ENCODE data around the gene ALG1L2.
"Not testable (repeated sequence)": the region's sequence is repeated elsewhere in the genome, so short reads cannot be mapped to it uniquely, and the experiment has no call there.

Gene ALG1L2

DNA sequence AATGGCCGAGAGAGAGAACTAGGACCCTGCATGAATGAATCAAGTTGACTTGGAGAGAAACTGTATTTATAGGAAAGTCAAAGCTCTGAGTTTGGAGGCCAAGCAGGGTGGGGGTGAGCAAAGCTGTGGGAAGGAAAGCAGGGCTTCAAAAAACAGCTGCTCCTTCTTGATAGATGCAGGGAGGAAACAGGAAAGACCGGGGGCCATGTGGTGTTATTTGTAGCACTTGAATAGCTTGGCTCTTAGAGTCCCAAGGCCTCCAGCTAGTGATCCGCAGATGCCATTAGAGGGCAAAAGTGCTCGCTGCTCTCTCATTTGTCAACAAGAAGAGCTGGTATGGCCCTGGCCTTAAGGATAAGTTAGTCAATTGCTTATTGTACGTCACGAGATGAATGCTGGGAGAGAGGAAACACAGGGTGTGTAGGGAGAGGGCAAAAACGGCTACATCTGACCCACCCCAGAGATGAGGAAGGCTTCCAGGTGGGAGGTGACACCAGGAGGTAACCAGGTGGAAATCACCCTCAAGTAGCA lies at the start of gene ALG1L2:
Gene ALG1L2, plus strand, starts transcription at position 481 of the 531 bp plus-strand sequence. CDS start 186 bp downstream, outside the sequence.
- no peak for FAIRE-seq

DNA sequence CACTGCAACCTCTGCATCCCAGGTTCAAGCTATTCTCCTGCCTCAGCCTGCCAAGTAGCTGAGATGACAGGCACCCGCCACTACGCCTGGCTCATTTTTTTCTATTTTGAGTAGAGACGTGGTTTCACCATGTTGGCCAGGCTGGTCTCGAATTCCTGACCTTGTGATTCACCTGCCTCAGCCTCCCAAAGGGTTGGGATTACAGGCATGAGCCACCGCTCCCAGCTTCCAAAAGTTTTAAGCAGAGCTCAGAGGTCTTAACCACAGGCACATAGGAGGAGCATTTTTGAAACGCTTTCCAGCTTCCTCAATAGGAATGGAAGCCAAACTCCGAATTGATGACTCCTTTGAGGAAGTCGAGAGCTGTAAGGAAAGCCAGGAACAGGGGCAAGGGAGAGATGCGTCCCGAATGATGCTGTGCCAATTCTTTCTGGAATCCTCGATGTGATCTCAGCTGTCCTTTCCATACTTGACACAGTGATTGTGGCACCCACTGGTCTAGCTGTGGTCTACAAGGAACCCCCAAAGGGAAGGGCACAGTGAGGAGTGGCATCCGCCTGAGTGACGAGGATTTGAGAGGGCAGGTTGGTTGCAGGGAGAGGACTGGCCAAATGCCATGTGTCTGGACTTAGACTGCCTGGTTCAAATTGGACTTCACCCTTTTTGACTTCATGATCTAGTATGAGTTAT lies 44.4 kb upstream of the ALG1L2 start:
- not testable (repeated sequence) for DNase-seq (ENCODE audit: insufficient read length, low spot score); FAIRE-seq

More for the DNA sequence above, at the start of gene ALG1L2:
- DNase-seq (ENCODE audit: insufficient read length, low spot score), result no peak

DNA sequence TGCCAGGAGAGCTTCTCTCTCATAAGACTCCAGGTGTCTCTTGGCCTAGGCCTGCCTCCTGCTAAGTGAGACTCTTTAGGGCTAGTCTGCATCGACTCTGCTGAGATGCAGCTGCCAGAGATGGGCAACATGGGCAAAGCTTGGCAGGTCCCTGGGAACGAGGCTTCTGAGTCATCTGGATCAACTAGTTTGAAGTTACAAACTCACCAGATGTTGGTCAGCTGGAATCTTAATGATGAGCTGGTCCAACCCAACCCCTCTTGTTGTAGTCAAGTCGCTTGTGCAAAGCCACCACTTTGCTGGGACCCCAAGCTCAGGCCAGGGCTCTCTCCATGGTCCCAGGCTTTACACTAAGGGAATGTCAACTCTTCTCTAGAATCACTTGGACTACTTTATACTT lies 38.9 kb upstream of the ALG1L2 start:
- not testable (repeated sequence) for FAIRE-seq; DNase-seq (ENCODE audit: insufficient read length, low spot score)

DNA sequence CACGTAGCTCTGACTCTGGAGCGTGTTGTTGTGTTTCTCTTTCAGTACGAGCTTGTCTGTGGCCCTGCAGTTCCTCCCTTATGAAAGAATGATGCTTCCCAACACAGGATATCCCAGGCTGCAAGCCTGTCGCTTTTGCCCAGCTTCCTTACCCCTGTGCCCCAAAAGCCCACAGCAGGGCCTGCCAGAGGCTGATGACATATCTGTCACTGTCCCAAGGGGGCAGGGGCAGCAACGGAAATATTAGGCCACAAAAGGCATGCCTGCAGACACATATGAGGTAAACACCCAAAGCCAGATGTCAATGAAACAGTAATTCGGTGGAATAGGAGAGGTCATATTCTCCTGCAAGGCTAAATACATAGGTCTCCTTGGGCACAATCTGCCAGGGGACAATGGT lies 38.0 kb upstream of the ALG1L2 start:
- not testable (repeated sequence) for FAIRE-seq; DNase-seq (ENCODE audit: insufficient read length, low spot score)

DNA sequence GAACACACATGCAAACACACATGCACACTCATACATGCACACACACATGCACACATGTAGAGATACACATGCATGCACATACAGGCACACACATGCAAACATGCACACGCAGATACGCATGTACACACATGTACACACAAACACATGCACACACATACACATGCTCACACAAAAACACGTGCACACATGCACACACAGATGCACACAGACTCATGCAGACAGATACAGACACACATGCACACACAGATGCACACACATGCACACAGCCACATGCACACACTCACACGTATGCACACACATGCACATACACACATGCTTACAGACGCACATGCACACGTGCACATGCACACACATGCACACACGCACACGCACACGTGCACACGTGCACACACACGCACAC lies 37.3 kb upstream of the ALG1L2 start:
- DNase-seq (ENCODE audit: insufficient read length, low spot score) (no peak), FAIRE-seq (no peak)

GRCh38 chr3:130048726-130049125 lies 32.9 kb upstream of the ALG1L2 start:
- FAIRE-seq (no peak), DNase-seq (ENCODE audit: insufficient read length, low spot score) (no peak)

- not testable (repeated sequence) for FAIRE-seq; DNase-seq (ENCODE audit: insufficient read length, low spot score)
Measured at GRCh38 chr3:130052366-130052765, 29.3 kb upstream of the ALG1L2 start.

DNA sequence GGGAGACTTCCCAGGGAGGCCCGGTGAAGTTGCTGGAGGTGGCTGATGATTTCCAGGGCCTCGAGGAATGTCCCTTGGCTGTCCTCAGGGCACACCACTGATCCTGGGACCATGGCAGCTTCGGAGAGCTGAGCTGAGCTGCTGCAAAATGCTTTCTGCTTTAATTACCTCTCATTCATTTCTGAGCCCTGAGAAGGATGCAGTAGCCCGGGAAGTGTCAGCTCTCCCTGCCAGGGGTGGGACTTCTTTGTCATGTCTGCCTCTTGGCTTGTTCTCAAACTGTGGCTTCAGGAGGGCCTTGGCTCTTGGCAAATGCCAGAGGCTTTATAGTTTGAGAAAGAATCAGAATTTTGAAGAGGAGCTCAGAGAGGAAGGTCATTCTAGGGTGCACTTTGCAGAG lies 28.7 kb upstream of the ALG1L2 start:
- DNase-seq (ENCODE audit: insufficient read length, low spot score); FAIRE-seq: not testable (repeated sequence)

GRCh38 chr3:130057536-130058266 lies 23.9 kb upstream of the ALG1L2 start:
- not testable (repeated sequence) for FAIRE-seq; DNase-seq (ENCODE audit: insufficient read length, low spot score)

GRCh38 chr3:130058267-130058657 lies 23.4 kb upstream of the ALG1L2 start:
- not testable (repeated sequence) for FAIRE-seq; DNase-seq (ENCODE audit: insufficient read length, low spot score)

GRCh38 chr3:130058716-130059115 lies 22.9 kb upstream of the ALG1L2 start:
- not testable (repeated sequence) for DNase-seq (ENCODE audit: insufficient read length, low spot score); FAIRE-seq

- not testable (repeated sequence) for FAIRE-seq; DNase-seq (ENCODE audit: insufficient read length, low spot score)
Measured at GRCh38 chr3:130059162-130059561, 22.5 kb upstream of the ALG1L2 start.

DNA sequence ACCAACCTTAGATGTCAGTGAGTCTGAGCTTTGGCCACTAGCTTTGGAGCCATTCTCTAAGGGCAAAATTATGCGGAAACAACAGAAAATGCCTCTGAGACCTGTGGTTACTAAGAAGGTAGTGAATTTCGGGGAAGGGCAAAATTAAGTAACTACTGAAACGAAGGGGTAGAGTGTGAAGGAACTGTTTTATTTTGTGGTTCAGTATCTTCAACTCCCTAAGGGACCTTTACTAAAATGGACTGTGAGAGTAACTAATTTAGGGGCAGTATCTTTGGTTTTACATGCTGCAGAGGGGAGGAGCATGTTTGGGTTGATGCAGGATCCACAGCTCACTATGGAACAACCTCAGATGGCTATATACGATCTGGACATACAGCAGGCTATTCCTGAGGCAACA lies 8.0 kb upstream of the ALG1L2 start:
- FAIRE-seq (no peak), DNase-seq (ENCODE audit: insufficient read length, low spot score) (no peak)

DNA sequence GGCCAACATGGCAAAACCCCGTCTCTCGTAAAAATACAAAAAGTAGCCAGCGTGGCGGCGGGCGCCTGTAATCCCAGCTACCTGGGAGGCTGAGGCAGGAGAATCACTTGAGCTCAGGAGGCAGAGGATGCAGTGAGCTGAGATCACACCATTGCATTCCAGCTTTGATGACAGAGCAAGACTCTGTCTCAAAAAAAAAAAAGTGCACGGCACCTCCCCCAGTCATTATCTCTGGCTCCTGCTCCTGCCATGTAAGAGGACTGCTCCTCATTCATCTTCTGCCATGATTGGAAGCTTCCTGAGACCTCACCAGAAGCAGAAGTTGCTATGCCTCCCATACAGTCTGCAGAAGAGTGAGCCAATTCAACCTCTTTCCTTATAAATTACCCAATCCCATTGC lies 4.0 kb upstream of the ALG1L2 start:
- FAIRE-seq (no peak), DNase-seq (ENCODE audit: insufficient read length, low spot score) (no peak)

DNA sequence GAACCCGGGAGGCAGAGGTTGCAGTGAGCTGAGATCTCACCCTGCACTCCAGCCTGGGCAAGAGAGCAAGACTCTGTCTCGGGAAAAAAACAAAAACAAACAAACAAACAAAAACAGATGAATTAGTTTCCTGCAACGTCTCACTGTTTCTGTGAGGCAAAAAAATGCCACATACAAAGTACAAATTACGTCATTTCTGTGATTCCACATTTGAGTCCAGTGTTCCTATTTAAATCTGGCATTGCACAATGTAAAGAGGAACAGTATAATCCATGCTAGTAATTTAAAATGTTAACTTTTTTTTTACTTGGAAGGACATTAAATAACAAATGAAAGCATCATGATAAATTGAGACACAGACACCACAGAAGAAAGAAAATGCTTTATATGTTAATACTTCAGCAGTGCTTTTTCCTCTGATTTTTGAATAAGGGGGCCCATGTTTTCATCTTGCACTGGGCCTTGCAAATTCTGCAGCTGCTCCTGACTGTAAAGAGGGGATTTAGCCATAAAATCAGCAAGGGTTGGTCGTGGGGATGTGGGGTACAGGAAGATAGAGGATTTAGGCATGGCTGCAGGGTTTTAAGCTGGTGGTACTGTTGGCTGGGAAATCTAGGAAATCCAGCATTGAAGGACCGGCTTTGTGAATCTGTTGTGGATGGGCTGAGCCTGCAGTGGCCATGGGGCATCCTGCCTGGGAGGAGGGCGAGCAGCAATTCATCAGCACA lies 1.9 kb downstream of the ALG1L2 start:
- FAIRE-seq, result not testable (repeated sequence)

GRCh38 chr3:130084436-130084980 lies 2.9 kb downstream of the ALG1L2 start:
- no peak for FAIRE-seq
- no peak for DNase-seq (ENCODE audit: insufficient read length, low spot score)

More for the DNA sequence above, 1.9 kb downstream of the ALG1L2 start:
- not testable (repeated sequence) for DNase-seq (ENCODE audit: insufficient read length, low spot score)

GRCh38 chr3:130085881-130086280 lies 4.2 kb downstream of the ALG1L2 start:
- FAIRE-seq (no peak), DNase-seq (ENCODE audit: insufficient read length, low spot score) (no peak)

GRCh38 chr3:130086628-130087027 lies 5.0 kb downstream of the ALG1L2 start:
- not testable (repeated sequence) for FAIRE-seq; DNase-seq (ENCODE audit: insufficient read length, low spot score)

GRCh38 chr3:130088061-130088460 lies 6.4 kb downstream of the ALG1L2 start:
- no peak for FAIRE-seq
- no peak for DNase-seq (ENCODE audit: insufficient read length, low spot score)

GRCh38 chr3:130090681-130091080 lies 9.1 kb downstream of the ALG1L2 start:
- FAIRE-seq; DNase-seq (ENCODE audit: insufficient read length, low spot score): not testable (repeated sequence)

All from GM19239 (cell line).